Right atrium auricular region (tissue), 2 donors: ENCODE results near the gene HCFC1R1. TPM values are rescaled to one million over a fixed set of nuclear protein-coding genes. Genes with fewer than 3 reads are reported as not detected.
A peak's percentile ranks its signal among the peaks of the same experiment; 100 is the strongest.

Source experiments
- DNase-seq: peaks from one replicate; pipeline ENCODE4 v3.0.0-alpha.2; 2019; ENCODE audit warnings: low spot score
- H3K27ac ChIP-seq, 2 donors: fragments of 200-600 bp; sonication (generic); 1 replicate in 1 of 2; 2 replicates in 1 of 2; pipeline ENCODE4 v1.5.1; 2016 to 2019
- H3K27me3 ChIP-seq, 2 donors: fragments of 200-600 bp; sonication (generic); one replicate each; pipeline versions ENCODE4 v1.5.1 to v1.6.0; 2017 to 2019
- H3K36me3 ChIP-seq: fragments of 200-600 bp; sonication (generic); one replicate; pipeline ENCODE4 v1.5.1; 2016
- H3K4me1 ChIP-seq, 2 donors: fragments of 200-600 bp; sonication (generic); one replicate each; pipeline versions ENCODE4 v1.5.1 to v1.6.0; 2017 to 2019
- H3K4me3 ChIP-seq, 2 donors: fragments of 200-600 bp; sonication (generic); 1 replicate in 1 of 2; 2 replicates in 1 of 2; pipeline ENCODE4 v1.5.1; 2017 to 2019; ENCODE audit warnings: mild to moderate bottlenecking in 1 of 2, moderate library complexity in 1 of 2
- H3K9me3 ChIP-seq, 2 donors: fragments of 200-600 bp; sonication (generic); one replicate each; pipeline ENCODE4 v1.5.1; 2019
- CTCF ChIP-seq, 2 donors: fragments of 200-600 bp; sonication (generic); IDR thresholded peaks; one replicate each; pipeline ENCODE4 v1.5.1; 2019; ENCODE audit warnings: antibody characterized with exemption in 2 of 2
- total RNA-seq, 2 donors: library from RNA; depleted of rRNA; stranded (reverse); fragments of >200 nt; gene quantifications; one replicate each; pipeline ENCODE4 v1.1.0, GENCODE V29; 2016

Gene HCFC1R1
- total RNA-seq, 2 donors from 2014 or later: 22.5 to 33.1 TPM

DNA sequence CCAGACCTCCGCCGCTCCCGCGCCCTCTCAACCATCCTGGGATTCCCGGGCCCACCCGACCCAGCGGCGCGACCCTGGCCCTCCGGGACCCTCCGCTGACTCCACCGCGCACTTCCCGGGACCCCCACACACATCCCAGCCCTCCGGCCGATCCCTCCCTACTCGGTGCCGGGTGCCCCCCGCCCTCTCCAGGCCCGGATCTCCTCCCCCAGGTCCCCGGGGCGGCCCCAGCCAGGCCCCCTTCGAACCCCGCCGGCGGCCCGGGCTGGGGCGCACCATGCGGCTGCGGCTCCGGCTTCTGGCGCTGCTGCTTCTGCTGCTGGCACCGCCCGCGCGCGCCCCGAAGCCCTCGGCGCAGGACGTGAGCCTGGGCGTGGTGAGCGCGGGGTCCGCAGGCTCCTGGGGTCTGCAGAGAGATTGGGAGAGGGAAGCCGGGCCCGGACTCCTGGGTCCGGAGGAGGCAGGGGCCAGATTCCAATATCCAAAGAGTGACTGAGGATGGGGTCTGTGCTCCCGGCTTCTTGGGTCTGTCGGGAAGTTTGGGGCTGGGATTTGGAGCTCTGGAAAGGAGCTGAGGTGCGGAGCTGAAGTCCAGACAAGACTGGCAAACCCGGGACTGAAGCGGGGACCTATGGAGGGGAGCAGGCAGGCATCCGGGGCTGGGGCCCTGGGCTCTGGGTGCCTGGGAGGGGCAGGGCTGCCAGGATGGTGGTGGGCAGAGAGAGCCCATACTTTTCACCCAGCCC, 23.1 kb upstream of the HCFC1R1 start:
- DNase-seq: no peak
- H3K9me3 ChIP-seq: no peaks in the 10 kb centered on the region
- no peaks in the 10 kb centered on the region for H3K36me3 ChIP-seq
- no peak for TF ChIP-seq CTCF (IDR thresholded peaks at IDR 0.05)
- peaks cover 23 to 35% of the 10 kb centered on the region in 2 donors for H3K27me3 ChIP-seq
- peak overlapping the region in 1 of 2 donors; percentile 48 for H3K4me3 ChIP-seq
- H3K4me1 ChIP-seq: peaks cover 0 to 22% of the 10 kb centered on the region in 2 donors
- H3K27ac ChIP-seq: no peak overlapping the region

DNA sequence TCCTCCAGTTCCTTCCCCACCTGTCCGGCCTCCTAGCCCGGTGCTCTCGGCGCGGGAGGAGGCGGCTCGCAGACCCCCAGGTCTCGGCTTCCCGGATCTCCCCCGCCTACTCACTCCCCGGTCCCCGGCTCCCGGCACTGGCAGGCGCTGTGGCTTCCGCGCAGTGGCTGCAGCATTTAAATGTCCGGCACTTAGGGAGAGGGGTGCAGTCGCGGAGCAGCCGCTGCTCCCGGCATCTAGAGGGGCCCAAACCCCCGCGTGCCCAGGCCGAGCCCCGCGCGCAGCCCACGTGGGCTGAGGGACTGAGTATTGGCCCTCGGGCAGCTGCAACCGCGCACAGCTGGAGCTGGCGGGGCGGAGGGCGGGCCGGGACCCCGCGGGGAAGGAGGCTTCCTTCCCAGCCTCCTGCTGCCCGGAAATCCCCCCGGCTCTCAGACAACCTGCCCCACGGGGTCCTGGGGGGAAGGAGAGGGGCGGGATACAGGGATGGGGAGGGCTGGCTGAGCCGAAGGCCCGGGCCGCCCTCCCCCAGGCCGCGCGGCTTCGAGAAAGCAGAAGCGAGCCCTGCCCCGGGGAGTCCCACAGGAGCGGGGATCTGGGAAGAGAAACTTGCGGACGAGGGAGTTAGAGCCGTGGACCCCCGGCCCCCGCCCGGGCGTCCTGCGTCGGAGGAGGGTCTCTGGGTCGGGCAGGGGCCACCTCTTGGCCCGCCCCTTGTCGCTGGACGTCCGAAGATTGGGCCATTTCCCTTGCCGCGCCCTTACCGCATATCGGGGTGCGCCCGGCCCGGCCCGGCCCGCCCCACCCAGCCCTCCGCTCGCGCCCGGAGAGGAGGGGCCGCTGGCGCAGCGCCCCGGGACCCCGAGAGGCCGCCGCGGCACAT, 22.3 kb upstream of the HCFC1R1 start, which contains the start of gene MMP25:
TSS of gene MMP25 (plus strand) at position 804 of the 883 bp plus-strand sequence. CDS start 357 bp downstream, outside the sequence.
- Histone ChIP-seq H3K27ac (no peak within 1 kb of the TSS), H3K27me3 (peaks cover 23 to 35% of the 10 kb centered on the region in 2 donors), H3K4me1 (peaks cover 0 to 22% of the 10 kb centered on the region in 2 donors), H3K4me3 (peak within 1 kb of the TSS; percentile 34 to 48), H3K9me3 (no peaks in the 10 kb centered on the region), H3K36me3 (no peaks in the 10 kb centered on the region)
- DNase-seq: no peak
- no peak for TF ChIP-seq CTCF (IDR thresholded peaks at IDR 0.05)

GRCh38 chr16:3044708-3045107, 21.0 kb upstream of the HCFC1R1 start:
- no peaks in the 10 kb centered on the region for H3K9me3 ChIP-seq
- peaks cover 23 to 35% of the 10 kb centered on the region in 2 donors for H3K27me3 ChIP-seq
- no peak for DNase-seq
- no peaks in the 10 kb centered on the region for H3K36me3 ChIP-seq
- no peak for TF ChIP-seq CTCF (IDR thresholded peaks at IDR 0.05)
- peaks cover 0 to 22% of the 10 kb centered on the region in 2 donors for H3K4me1 ChIP-seq
- H3K4me3 ChIP-seq: no peak overlapping the region
- no peak overlapping the region for H3K27ac ChIP-seq

- Histone ChIP-seq H3K27me3 (peaks cover 23 to 50% of the 10 kb centered on the region in 2 donors), H3K9me3 (no peaks in the 10 kb centered on the region), H3K4me1 (peaks cover 0 to 22% of the 10 kb centered on the region in 2 donors), H3K27ac (no peak overlapping the region), H3K4me3 (no peak overlapping the region), H3K36me3 (no peaks in the 10 kb centered on the region)
- DNase-seq: no peak
- TF ChIP-seq CTCF (IDR thresholded peaks at IDR 0.05): no peak
Measured at GRCh38 chr16:3042376-3042775, 18.6 kb upstream of the HCFC1R1 start.

DNA sequence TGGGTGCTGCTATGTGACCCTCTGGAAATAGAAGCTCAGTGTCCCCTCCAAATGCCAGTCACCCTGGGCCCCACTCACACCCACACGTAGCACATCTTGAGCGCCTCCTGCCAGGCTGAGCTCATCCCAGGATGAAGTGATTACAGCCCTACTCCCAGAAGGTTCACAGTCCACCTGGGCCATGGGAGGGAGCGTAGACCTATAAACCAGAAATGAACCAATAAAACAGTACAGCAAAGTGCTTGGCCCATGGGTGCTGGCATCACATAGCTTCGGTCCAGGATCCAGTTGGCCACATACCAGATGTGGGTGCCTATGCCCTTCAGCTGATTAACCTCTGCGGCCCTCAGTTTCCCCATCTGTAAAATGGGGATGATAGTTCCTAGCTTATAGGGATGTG, 15.2 kb upstream of the HCFC1R1 start:
- Histone ChIP-seq H3K9me3 (no peaks in the 10 kb centered on the region), H3K4me3 (no peak overlapping the region), H3K27me3 (peaks cover 17 to 37% of the 10 kb centered on the region in 2 donors), H3K4me1 (peaks cover 0 to 12% of the 10 kb centered on the region in 2 donors), H3K27ac (no peak overlapping the region), H3K36me3 (no peaks in the 10 kb centered on the region)
- no peak for TF ChIP-seq CTCF (IDR thresholded peaks at IDR 0.05)
- no peak for DNase-seq
